Mesodermal cell (in vitro differentiated cells): ENCODE data around the gene PCYT1B.

Source experiments
- H3K27ac ChIP-seq: 2 replicates; pipeline ENCODE4 v1.7.0; 2013; ENCODE audit warnings: mild to moderate bottlenecking, low read depth, low read length, moderate library complexity; ENCODE audit not compliant: severe bottlenecking
- H3K36me3 ChIP-seq: 2 replicates; pipeline ENCODE4 v1.7.1; 2013; ENCODE audit warnings: mild to moderate bottlenecking, low read length, moderate library complexity; ENCODE audit not compliant: control insufficient read depth, insufficient read depth
- H3K4me1 ChIP-seq: one replicate; pipeline ENCODE4 v1.7.1; 2013; ENCODE audit warnings: mild to moderate bottlenecking, low read length; ENCODE audit not compliant: insufficient read depth, control insufficient read depth, poor library complexity, severe bottlenecking
- H3K4me3 ChIP-seq: 2 replicates; pipeline ENCODE4 v1.7.0; 2013; ENCODE audit warnings: low read length, control low read depth, mild to moderate bottlenecking; ENCODE audit not compliant: insufficient read depth, poor library complexity, severe bottlenecking; ENCODE audit errors: extremely low read depth
- H3K9me3 ChIP-seq: 2 replicates; pipeline ENCODE4 v1.7.1; 2013; ENCODE audit warnings: mild to moderate bottlenecking, low read length, moderate library complexity; ENCODE audit not compliant: control insufficient read depth
- WGBS, 2 experiments: methylation state at CpG; one replicate each; pipeline ENCODE4 v1.1.5; 2013; ENCODE audit warnings: missing lambda C conversion rate in 2 of 2; ENCODE audit not compliant: insufficient coverage in 2 of 2; 5-methylcytosine and 5-hydroxymethylcytosine counted together

Gene PCYT1B

GRCh38 chrX:24536551-24536950 is 110.6 kb downstream of the PCYT1B start:
- Histone ChIP-seq H3K9me3 (no peaks in the 10 kb centered on the region), H3K4me3 (no peak overlapping the region), H3K4me1 (no peaks in the 10 kb centered on the region), H3K27ac (no peak overlapping the region), H3K36me3 (no peaks in the 10 kb centered on the region)

GRCh38 chrX:24528605-24529004 is 118.5 kb downstream of the PCYT1B start:
- Histone ChIP-seq H3K9me3 (no peaks in the 10 kb centered on the region), H3K4me3 (no peak overlapping the region), H3K4me1 (no peaks in the 10 kb centered on the region), H3K36me3 (no peaks in the 10 kb centered on the region), H3K27ac (no peak overlapping the region)
- WGBS, 2 experiments = no CpG with 5 or more reads among the region's 1 CpG

- Histone ChIP-seq H3K4me3 (no peak overlapping the region), H3K27ac (no peak overlapping the region), H3K36me3 (no peaks in the 10 kb centered on the region), H3K9me3 (no peaks in the 10 kb centered on the region), H3K4me1 (no peaks in the 10 kb centered on the region)
- WGBS, 2 experiments = no CpG with 5 or more reads among the region's 2 CpGs
These were observed 120.5 kb downstream of the PCYT1B start for GRCh38 chrX:24526616-24527015.

- no peaks in the 10 kb centered on the region for H3K4me1 ChIP-seq
These were observed 121.7 kb downstream of the PCYT1B start for GRCh38 chrX:24525455-24525854.

GRCh38 chrX:24520472-24520871 is 126.7 kb downstream of the PCYT1B start:
- H3K4me3 ChIP-seq = no peak overlapping the region
- H3K9me3 ChIP-seq = no peaks in the 10 kb centered on the region
- no peak overlapping the region for H3K27ac ChIP-seq
- no CpG with 5 or more reads among the region's 2 CpGs for WGBS, 2 experiments
- no peaks in the 10 kb centered on the region for H3K36me3 ChIP-seq
- H3K4me1 ChIP-seq = no peaks in the 10 kb centered on the region

More at GRCh38 chrX:24525455-24525854, 121.7 kb downstream of the PCYT1B start:
- Histone ChIP-seq H3K4me3 (no peak overlapping the region), H3K27ac (no peak overlapping the region), H3K9me3 (no peaks in the 10 kb centered on the region), H3K36me3 (no peaks in the 10 kb centered on the region)
- WGBS, 2 experiments = no CpG with 5 or more reads among the region's 2 CpGs

- Histone ChIP-seq H3K4me3 (no peak overlapping the region), H3K9me3 (no peaks in the 10 kb centered on the region), H3K4me1 (no peaks in the 10 kb centered on the region), H3K27ac (no peak overlapping the region), H3K36me3 (no peaks in the 10 kb centered on the region)
- no CpG with 5 or more reads among the region's 4 CpGs for WGBS, 2 experiments
These were observed 131.7 kb downstream of the PCYT1B start for GRCh38 chrX:24515447-24515846.

- Histone ChIP-seq H3K4me3 (no peak overlapping the region), H3K9me3 (no peaks in the 10 kb centered on the region), H3K36me3 (no peaks in the 10 kb centered on the region), H3K27ac (no peak overlapping the region), H3K4me1 (no peaks in the 10 kb centered on the region)
- WGBS, 2 experiments = 90% methylated on average over 2 of the region's 5 CpGs; no CpG with 5 or more reads in 1 of the 2 experiments
These were observed 133.7 kb downstream of the PCYT1B start for GRCh38 chrX:24513416-24513815.

- 83% methylated on average over 1 of the region's 8 CpGs; no CpG with 5 or more reads in 1 of the 2 experiments for WGBS, 2 experiments
- Histone ChIP-seq H3K4me3 (no peak overlapping the region), H3K4me1 (peaks cover 9% of the 10 kb centered on the region), H3K9me3 (no peaks in the 10 kb centered on the region), H3K27ac (no peak overlapping the region), H3K36me3 (no peaks in the 10 kb centered on the region)
These were observed 138.8 kb downstream of the PCYT1B start for GRCh38 chrX:24508375-24508774.
